A673 (cell line): ENCODE measurements around the gene NCBP3. TPM values are rescaled to one million over a fixed set of nuclear protein-coding genes. Genes with fewer than 3 reads are reported as not detected.
A peak's percentile ranks its signal among the peaks of the same experiment; 100 is the strongest.

Source experiments
- BruUV-seq: library from RNA; stranded (reverse); fragments of 400-500 nt; replicated peaks from 2 replicates; lab custom pipeline; 2021; lab: Mats Ljungman, UMichigan
- CTCF ChIA-PET: fragments of 300-600 bp; sonication (Branson Sonifier 250); formaldehyde crosslinking; loops from one replicate; lab custom pipeline; 2022; ENCODE audit warnings: antibody characterized with exemption; lab: Charles Lee
- POLR2A ChIA-PET: fragments of 300-600 bp; sonication (Branson Sonifier 250); formaldehyde crosslinking; loops from one replicate; lab custom pipeline; 2022; ENCODE audit warnings: antibody characterized with exemption; ENCODE audit not compliant: low non-redundant PET; lab: Charles Lee
- DNase-seq: peaks from one replicate; pipeline ENCODE4 v3.0.0-alpha.2; 2015; ENCODE audit warnings: low spot score
- H3K27ac ChIP-seq: fragments of 200-600 bp; sonication (generic); 2 replicates; pipeline ENCODE4 v1.5.1; 2016; ENCODE audit warnings: mixed run types, low read depth, mild to moderate bottlenecking, mixed read lengths, antibody characterized with exemption, low read length; ENCODE audit not compliant: poor library complexity, severe bottlenecking
- H3K27me3 ChIP-seq: fragments of 200-600 bp; sonication (generic); replicated peaks from 2 replicates; pipeline ENCODE4 v1.6.1; 2017; ENCODE audit warnings: mixed run types, low read depth, mild to moderate bottlenecking, mixed read lengths, antibody characterized with exemption, low read length; ENCODE audit not compliant: insufficient read depth, poor library complexity
- H3K36me3 ChIP-seq: fragments of 200-600 bp; sonication (generic); 2 replicates; pipeline ENCODE4 v1.6.1; 2016; ENCODE audit warnings: mixed run types, mild to moderate bottlenecking, mixed read lengths, antibody characterized with exemption, low read length; ENCODE audit not compliant: insufficient read depth, poor library complexity, severe bottlenecking
- H3K4me1 ChIP-seq: fragments of 200-600 bp; sonication (generic); 2 replicates; pipeline ENCODE4 v1.6.1; 2017; ENCODE audit warnings: mixed run types, mild to moderate bottlenecking, mixed read lengths, antibody characterized with exemption, low read length; ENCODE audit not compliant: insufficient read depth, poor library complexity, severe bottlenecking
- H3K4me3 ChIP-seq: fragments of 200-600 bp; sonication (generic); 2 replicates; pipeline ENCODE4 v1.5.1; 2016; ENCODE audit warnings: low read depth, mixed run types, mild to moderate bottlenecking, mixed read lengths, low read length; ENCODE audit not compliant: poor library complexity, severe bottlenecking
- H3K9me3 ChIP-seq: fragments of 200-600 bp; sonication (generic); 2 replicates; pipeline ENCODE4 v1.6.1; 2016; ENCODE audit warnings: mixed run types, low read depth, mild to moderate bottlenecking, mixed read lengths, antibody characterized with exemption, low read length; ENCODE audit not compliant: poor library complexity, severe bottlenecking
- CTCF ChIP-seq: fragments of 300-800, 200-600 bp; sonication (generic); conservative IDR thresholded peaks from 2 replicates; pipeline ENCODE4 v1.5.1; 2017; ENCODE audit warnings: low read depth, mild to moderate bottlenecking, antibody characterized with exemption, low read length, moderate library complexity, mixed read lengths
- EZH2 ChIP-seq: fragments of 200-600 bp; sonication (generic); IDR thresholded peaks from 2 replicates; pipeline ENCODE4 v1.6.1; 2017; ENCODE audit warnings: borderline replicate concordance, low read depth, mild to moderate bottlenecking, mixed read lengths, antibody characterized with exemption, low read length; ENCODE audit not compliant: poor library complexity, severe bottlenecking
- intact Hi-C: fragments of 100-400 bp; cut with micrococcal nuclease; formaldehyde crosslinking; loops from one replicate; pipeline ENCODE4 v1.10.0; 2022; ENCODE audit not compliant: unreplicated experiment
- total RNA-seq: library from RNA; stranded (reverse); gene quantifications from 2 replicates; pipeline ENCODE4 v1.2.3, GENCODE V29; 2021

NCBP3 gene
- total RNA-seq, 1 experiment from 2014 or later: 59.9 TPM

GRCh38 chr17:3894911-3895343 is 48.9 kb upstream of the NCBP3 start:
- BruUV-seq: no TSS peak

DNA sequence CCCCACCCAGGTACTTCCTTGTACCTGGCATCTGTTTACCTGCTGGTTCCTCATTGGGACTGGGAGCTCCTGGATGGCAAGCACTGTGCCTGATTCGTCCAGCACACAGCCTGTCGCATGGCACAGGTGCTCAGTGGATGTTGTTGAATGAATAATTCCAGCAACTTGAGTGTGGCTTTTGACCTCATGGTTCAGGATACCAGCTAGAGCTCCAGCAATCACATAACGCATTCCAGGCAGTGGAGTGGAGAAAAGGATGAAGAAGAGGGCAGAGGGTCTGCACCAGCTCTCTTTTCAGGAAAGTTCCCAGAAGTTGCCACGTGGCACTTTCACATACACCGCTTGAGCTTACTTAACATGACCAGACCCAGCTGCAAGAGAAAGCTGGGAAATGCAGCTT is 48.1 kb upstream of the NCBP3 start:
- ChIA-PET CTCF (no interaction called here), POLR2A (interaction anchor here (0.5 kb wide), 1 partner anchor 9 kb away, joined by 3 read pairs; no protein-coding TSS in a partner anchor)
- peaks cover 36% of the 10 kb centered on the region for H3K4me1 ChIP-seq
- H3K36me3 ChIP-seq: no peaks in the 10 kb centered on the region
- H3K27me3 ChIP-seq: no peaks in the 10 kb centered on the region
- H3K27ac ChIP-seq: no peak overlapping the region
- no peak overlapping the region for H3K4me3 ChIP-seq
- no TSS peak for BruUV-seq
- TF ChIP-seq CTCF: no peak
- TF ChIP-seq EZH2: no peak
- no peaks in the 10 kb centered on the region for H3K9me3 ChIP-seq
- intact Hi-C loops: no loop called here
- DNase-seq: no peak

More at GRCh38 chr17:3894911-3895343, 48.9 kb upstream of the NCBP3 start:
- H3K36me3 ChIP-seq: no peaks in the 10 kb centered on the region
- POLR2A ChIA-PET: no interaction called here
- H3K27me3 ChIP-seq: no peaks in the 10 kb centered on the region
- no peak overlapping the region for H3K27ac ChIP-seq
- CTCF ChIA-PET: no interaction called here
- peaks cover 29% of the 10 kb centered on the region for H3K4me1 ChIP-seq
- intact Hi-C loops: no loop called here
- DNase-seq: no peak
- no peak for TF ChIP-seq EZH2
- no peak for TF ChIP-seq CTCF
- no peaks in the 10 kb centered on the region for H3K9me3 ChIP-seq
- H3K4me3 ChIP-seq: no peak overlapping the region

GRCh38 chr17:3893720-3894116 is 47.7 kb upstream of the NCBP3 start:
- Histone ChIP-seq H3K4me1 (peaks cover 41% of the 10 kb centered on the region), H3K4me3 (peak overlapping the region; percentile 74), H3K9me3 (no peaks in the 10 kb centered on the region), H3K27me3 (no peaks in the 10 kb centered on the region), H3K36me3 (no peaks in the 10 kb centered on the region), H3K27ac (no peak overlapping the region)
- intact Hi-C loops: no loop called here
- no peak for TF ChIP-seq EZH2
- TF ChIP-seq CTCF: no peak
- BruUV-seq: no TSS peak
- POLR2A ChIA-PET: interaction anchor here (0.5 kb wide), 1 partner anchor 9 kb away, joined by 3 read pairs; no protein-coding TSS in a partner anchor
- DNase-seq: no peak
- CTCF ChIA-PET: no interaction called here
